ENCODE results near the gene REEP3.

The REEP3 gene

DNA sequence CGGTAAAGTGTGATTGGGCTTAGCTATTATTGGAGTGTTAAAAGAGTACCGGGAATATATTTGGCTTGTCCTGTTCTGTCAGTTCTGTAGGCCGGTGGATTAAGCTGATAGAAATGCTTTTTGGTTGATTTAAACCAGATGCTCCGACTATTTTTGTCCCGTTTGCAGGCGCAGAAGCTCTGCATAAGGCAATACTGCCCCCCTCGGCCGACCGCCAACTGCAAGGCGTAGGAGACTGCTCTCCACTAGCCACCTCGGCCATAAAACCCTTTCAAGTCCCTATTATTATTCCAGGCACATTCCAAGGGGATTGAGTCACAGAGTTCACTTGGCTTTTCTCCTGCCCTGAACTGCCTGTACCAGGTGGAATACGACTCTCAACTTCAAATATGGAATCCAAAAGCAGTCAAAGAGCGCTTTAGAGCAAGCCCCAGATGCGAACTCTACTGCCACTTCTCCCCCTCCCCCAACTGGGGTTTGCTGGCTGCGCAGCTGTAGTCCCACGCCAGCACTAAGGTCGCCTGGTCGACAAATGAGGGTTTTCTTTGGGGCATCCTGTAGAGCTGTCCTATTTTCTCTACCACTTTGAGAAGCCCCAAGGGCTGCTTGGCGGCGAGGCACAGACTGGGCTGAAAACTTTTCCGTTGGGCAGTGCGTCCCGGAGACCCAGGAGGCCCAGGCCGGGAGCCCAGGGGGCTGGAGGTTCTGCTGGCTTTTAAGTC lies 108.3 kb downstream of the REEP3 start (continued):
- TF ChIP-seq, protein P1, sequence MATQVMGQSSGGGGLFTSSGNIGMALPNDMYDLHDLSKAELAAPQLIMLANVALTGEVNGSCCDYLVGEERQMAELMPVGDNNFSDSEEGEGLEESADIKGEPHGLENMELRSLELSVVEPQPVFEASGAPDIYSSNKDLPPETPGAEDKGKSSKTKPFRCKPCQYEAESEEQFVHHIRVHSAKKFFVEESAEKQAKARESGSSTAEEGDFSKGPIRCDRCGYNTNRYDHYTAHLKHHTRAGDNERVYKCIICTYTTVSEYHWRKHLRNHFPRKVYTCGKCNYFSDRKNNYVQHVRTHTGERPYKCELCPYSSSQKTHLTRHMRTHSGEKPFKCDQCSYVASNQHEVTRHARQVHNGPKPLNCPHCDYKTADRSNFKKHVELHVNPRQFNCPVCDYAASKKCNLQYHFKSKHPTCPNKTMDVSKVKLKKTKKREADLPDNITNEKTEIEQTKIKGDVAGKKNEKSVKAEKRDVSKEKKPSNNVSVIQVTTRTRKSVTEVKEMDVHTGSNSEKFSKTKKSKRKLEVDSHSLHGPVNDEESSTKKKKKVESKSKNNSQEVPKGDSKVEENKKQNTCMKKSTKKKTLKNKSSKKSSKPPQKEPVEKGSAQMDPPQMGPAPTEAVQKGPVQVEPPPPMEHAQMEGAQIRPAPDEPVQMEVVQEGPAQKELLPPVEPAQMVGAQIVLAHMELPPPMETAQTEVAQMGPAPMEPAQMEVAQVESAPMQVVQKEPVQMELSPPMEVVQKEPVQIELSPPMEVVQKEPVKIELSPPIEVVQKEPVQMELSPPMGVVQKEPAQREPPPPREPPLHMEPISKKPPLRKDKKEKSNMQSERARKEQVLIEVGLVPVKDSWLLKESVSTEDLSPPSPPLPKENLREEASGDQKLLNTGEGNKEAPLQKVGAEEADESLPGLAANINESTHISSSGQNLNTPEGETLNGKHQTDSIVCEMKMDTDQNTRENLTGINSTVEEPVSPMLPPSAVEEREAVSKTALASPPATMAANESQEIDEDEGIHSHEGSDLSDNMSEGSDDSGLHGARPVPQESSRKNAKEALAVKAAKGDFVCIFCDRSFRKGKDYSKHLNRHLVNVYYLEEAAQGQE (tag by site-specific recombination; IDR thresholded peaks at IDR 0.05) = peak; percentile 41; the same call in 1 of the 2 replicates
- TF ChIP-seq ZNF658 (tag by site-specific recombination; IDR thresholded peaks at IDR 0.05) = no peak
- no peak; the same call in 1 of the 2 replicates for TF ChIP-seq ZSCAN30 (tag by site-specific recombination; IDR thresholded peaks at IDR 0.05)
- no peak for TF ChIP-seq ZNF555 (tag by site-specific recombination; conservative IDR thresholded peaks at IDR 0.05)
- no peak for TF ChIP-seq ZNF239 (tag by site-specific recombination; IDR thresholded peaks at IDR 0.05)
- TF ChIP-seq, protein P2, sequence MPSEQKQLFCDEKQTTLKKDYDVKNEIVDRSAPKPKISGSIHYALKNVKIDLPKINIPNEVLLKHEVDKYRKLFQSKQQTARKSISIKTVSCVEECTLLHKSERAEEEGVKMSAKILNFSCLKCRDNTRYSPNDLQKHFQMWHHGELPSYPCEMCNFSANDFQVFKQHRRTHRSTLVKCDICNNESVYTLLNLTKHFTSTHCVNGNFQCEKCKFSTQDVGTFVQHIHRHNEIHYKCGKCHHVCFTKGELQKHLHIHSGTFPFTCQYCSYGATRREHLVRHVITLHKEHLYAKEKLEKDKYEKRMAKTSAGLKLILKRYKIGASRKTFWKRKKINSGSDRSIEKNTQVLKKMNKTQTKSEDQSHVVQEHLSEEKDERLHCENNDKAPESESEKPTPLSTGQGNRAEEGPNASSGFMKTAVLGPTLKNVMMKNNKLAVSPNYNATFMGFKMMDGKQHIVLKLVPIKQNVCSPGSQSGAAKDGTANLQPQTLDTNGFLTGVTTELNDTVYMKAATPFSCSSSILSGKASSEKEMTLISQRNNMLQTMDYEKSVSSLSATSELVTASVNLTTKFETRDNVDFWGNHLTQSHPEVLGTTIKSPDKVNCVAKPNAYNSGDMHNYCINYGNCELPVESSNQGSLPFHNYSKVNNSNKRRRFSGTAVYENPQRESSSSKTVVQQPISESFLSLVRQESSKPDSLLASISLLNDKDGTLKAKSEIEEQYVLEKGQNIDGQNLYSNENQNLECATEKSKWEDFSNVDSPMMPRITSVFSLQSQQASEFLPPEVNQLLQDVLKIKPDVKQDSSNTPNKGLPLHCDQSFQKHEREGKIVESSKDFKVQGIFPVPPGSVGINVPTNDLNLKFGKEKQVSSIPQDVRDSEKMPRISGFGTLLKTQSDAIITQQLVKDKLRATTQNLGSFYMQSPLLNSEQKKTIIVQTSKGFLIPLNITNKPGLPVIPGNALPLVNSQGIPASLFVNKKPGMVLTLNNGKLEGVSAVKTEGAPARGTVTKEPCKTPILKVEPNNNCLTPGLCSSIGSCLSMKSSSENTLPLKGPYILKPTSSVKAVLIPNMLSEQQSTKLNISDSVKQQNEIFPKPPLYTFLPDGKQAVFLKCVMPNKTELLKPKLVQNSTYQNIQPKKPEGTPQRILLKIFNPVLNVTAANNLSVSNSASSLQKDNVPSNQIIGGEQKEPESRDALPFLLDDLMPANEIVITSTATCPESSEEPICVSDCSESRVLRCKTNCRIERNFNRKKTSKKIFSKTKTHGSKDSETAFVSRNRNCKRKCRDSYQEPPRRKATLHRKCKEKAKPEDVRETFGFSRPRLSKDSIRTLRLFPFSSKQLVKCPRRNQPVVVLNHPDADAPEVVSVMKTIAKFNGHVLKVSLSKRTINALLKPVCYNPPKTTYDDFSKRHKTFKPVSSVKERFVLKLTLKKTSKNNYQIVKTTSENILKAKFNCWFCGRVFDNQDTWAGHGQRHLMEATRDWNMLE (tag by site-specific recombination; conservative IDR thresholded peaks at IDR 0.05; ENCODE audit: low read depth) = 0 out of 2 replicates have a peak, but pooled peaks have one; percentile 40
- no peak for TF ChIP-seq ZNF416 (tag by site-specific recombination; IDR thresholded peaks at IDR 0.05)
- TF ChIP-seq ZBTB1 (tag by site-specific recombination; IDR thresholded peaks at IDR 0.05) = peak; percentile 80; the same call in 1 of the 2 replicates
- no peak for TF ChIP-seq ZNF140 (tag by site-specific recombination; IDR thresholded peaks at IDR 0.05)
- no peak for TF ChIP-seq KLF9 (tag by site-specific recombination; IDR thresholded peaks at IDR 0.05; ENCODE audit: low read depth)
- peak; percentile 61 for TF ChIP-seq ZBTB8A (tag by site-specific recombination; IDR thresholded peaks at IDR 0.05)
- TF ChIP-seq ZBTB17 (tag by site-specific recombination; IDR thresholded peaks at IDR 0.05) = peak; percentile 70
- no peak for TF ChIP-seq GFI1B (tag by site-specific recombination; IDR thresholded peaks at IDR 0.05)
- peak; percentile 27; the same call in 1 of the 2 replicates for TF ChIP-seq ZNF2 (tag by site-specific recombination; IDR thresholded peaks at IDR 0.05)
- TF ChIP-seq SALL2 (tag by site-specific recombination; IDR thresholded peaks at IDR 0.05; ENCODE audit: borderline replicate concordance) = no peak
- TF ChIP-seq ZNF211 (tag by site-specific recombination; IDR thresholded peaks at IDR 0.05; ENCODE audit: low read depth) = no peak
- TF ChIP-seq ZNF114 (tag by site-specific recombination; IDR thresholded peaks at IDR 0.05) = no peak
- no peak for TF ChIP-seq ZNF174 (tag by site-specific recombination; IDR thresholded peaks at IDR 0.05)
- TF ChIP-seq ZNF501 (tag by site-specific recombination; IDR thresholded peaks at IDR 0.05) = 0 out of 2 replicates have a peak, but pooled peaks have one; percentile 42
- no peak for TF ChIP-seq ZNF530 (tag by site-specific recombination; IDR thresholded peaks at IDR 0.05; ENCODE audit: low read depth)
- TF ChIP-seq, protein P3, sequence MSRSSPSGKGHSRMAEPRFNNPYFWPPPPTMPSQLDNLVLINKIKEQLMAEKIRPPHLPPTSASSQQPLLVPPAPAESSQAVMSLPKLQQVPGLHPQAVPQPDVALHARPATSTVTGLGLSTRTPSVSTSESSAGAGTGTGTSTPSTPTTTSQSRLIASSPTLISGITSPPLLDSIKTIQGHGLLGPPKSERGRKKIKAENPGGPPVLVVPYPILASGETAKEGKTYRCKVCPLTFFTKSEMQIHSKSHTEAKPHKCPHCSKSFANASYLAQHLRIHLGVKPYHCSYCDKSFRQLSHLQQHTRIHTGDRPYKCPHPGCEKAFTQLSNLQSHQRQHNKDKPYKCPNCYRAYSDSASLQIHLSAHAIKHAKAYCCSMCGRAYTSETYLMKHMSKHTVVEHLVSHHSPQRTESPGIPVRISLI (tag by site-specific recombination; IDR thresholded peaks at IDR 0.05) = no peak
- TF ChIP-seq ZNF404 (tag by site-specific recombination; IDR thresholded peaks at IDR 0.05) = no peak
- no peak; the same call in 1 of the 2 replicates for TF ChIP-seq ZIC2 (tag by site-specific recombination; IDR thresholded peaks at IDR 0.05)
- TF ChIP-seq, protein P4, sequence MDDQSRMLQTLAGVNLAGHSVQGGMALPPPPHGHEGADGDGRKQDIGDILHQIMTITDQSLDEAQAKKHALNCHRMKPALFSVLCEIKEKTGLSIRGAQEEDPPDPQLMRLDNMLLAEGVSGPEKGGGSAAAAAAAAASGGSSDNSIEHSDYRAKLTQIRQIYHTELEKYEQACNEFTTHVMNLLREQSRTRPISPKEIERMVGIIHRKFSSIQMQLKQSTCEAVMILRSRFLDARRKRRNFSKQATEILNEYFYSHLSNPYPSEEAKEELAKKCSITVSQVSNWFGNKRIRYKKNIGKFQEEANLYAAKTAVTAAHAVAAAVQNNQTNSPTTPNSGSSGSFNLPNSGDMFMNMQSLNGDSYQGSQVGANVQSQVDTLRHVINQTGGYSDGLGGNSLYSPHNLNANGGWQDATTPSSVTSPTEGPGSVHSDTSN (CRISPR knock-in tag; IDR thresholded peaks at IDR 0.05) = no peak
- TF ChIP-seq, protein P5, sequence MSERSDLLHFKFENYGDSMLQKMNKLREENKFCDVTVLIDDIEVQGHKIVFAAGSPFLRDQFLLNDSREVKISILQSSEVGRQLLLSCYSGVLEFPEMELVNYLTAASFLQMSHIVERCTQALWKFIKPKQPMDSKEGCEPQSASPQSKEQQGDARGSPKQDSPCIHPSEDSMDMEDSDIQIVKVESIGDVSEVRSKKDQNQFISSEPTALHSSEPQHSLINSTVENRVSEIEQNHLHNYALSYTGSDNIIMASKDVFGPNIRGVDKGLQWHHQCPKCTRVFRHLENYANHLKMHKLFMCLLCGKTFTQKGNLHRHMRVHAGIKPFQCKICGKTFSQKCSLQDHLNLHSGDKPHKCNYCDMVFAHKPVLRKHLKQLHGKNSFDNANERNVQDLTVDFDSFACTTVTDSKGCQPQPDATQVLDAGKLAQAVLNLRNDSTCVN (tag by site-specific recombination; optimal IDR thresholded peaks at IDR 0.05) = no peak
- no peak for TF ChIP-seq ZNF221 (tag by site-specific recombination; IDR thresholded peaks at IDR 0.05; ENCODE audit: borderline replicate concordance)
- no peak for TF ChIP-seq ZNF473 (tag by site-specific recombination; IDR thresholded peaks at IDR 0.05)
